NK-92 treated with Interleukin-12 subunit alpha and Interleukin-12 subunit beta, amount 100 ng/mL, for 24 hours (cell line): Measurements from ENCODE around the gene ZFP69B.
"Not testable (repeated sequence)": the region's sequence is repeated elsewhere in the genome, so short reads cannot be mapped to it uniquely, and the experiment has no call there.

Experiments used
- DNase-seq: peaks from one replicate; lab custom pipeline; 2025; lab: John Stamatoyannopoulos, UW

Gene ZFP69B

GRCh38 chr1:40435876-40436275, 14.4 kb upstream of the ZFP69B start:
- no peak for DNase-seq

DNA sequence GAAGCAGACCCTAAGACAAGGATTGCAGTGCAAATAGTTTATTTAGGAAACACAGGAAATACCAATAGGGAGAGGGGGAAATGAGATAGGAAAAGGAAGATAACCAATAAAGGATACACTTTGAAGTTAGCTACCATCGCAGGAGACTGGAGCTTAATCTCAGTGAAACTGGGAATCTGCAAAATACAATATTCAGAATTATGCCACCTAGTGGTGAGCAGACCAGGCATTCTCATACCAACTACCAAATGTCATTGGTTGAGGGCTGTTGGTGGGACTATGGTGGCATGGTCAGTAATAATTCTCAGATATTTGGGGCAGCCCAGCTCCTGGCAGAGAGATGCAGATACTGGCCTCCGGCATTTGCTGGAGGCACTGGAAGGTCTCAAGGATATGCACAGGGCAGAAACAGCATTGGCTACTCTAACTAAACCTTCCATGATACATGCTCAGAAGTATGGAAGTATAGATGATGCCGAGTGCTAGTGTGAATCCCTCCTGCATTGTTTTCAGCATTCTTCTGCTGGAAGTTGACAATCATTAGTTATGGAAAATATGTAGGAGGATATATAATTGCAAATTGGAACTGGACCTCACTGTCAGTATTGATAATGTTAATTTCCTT, 11.8 kb upstream of the ZFP69B start:
- no peak for DNase-seq

DNA sequence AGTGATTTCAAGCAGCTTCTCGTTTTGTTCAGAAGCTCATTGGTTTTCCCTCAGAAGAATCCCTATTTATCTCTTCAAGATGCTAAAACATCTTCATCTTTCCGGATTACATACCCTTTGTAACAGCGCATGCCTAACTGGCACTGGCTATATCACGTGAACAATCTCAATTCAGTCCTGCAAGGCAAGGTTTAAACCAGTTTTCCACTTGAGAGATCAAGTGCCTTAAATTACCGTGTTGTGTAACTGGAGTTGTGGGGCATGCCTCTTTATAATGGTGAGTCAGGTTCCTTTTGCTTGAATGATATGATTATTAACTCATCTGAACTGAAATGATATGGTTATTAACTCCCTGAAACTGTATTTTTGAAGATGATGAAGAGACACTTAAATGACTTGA, 11.0 kb upstream of the ZFP69B start:
- DNase-seq: no peak

GRCh38 chr1:40450495-40451237, 390 bp downstream of the ZFP69B start:
- no peak for DNase-seq

GRCh38 chr1:40451238-40451585, 936 bp downstream of the ZFP69B start:
- no peak for DNase-seq

DNA sequence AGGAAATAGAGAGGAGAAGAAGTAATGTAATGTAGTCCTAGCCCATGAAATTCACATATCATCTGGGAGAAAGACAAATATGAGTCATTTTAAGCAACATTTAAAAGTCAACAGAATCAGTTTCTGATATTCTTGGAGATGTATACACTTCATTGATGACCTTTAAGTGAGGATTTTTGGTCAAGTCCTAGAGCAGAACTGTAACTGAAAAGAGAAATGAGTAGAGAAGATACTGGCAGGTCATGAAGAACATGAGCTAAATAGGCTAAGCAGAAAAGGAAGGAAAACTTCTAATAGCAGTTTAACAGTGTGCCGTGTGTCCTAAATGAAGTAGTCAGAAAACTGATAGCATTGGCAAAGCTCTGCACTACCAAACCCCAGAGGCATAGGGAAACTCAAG, 4.6 kb downstream of the ZFP69B start:
- DNase-seq: no peak

- no peak for DNase-seq
These were observed 12.8 kb downstream of the ZFP69B start for GRCh38 chr1:40462956-40463590.

GRCh38 chr1:40469327-40469726, 19.1 kb downstream of the ZFP69B start:
- no peak for DNase-seq

DNA sequence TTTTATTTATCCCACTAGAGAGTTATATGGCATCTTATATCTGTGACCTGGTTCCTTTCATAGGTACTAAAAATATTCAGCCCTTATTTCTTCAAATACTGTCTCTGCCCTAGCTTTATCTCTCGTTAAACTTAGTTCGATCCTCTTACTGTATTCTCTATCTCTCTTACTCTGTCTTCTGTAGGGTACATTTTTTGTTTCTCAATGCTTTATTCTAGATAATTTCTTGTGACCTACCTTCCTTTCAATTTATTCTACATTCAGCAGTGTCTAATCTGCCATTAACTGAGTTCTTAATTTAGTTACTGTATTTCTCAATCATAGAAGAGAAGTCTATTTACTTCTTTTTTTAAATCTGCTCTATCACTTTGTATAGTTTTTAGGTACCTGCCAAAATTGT, 25.0 kb downstream of the ZFP69B start:
- DNase-seq: no peak

DNA sequence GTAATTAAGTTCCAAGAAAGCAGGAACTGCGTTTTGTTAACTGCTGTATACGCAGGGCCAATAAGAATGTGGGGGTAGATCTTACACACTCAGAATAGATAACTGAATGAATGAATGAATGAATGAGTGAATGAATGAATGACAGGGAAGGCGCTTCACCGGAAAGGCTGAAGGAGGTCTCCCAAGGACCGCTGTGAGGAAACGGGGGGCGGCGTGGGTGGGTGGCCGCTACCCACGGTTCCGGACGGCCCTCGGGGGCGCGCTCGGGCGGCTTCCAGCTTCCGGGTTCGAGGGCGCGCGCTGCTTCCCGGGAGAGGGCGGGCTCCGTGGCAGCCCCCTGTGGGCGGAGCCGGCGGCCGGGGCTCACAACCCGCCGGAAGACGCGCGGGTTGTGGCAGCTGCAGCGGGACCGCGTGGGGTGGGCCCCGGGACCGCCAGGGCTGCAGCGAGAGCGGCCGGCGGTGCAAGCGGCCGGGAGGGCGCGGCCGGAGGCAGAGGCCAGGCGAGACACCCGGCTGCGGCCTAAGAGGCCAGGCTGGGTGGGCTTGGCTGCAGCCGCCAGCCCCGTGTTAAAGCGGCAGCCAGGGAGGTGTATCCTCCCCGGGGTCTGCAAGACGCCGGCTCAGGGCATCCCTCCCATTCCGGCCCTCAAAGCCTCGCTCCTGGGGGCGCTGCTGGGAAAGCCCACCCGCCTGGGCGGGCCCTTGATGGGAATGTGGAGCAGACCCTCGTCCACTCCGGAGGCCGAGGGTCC, 26.8 kb downstream of the ZFP69B start, which contains the start of gene ZFP69:
Gene ZFP69 (plus strand): TSS at position 367 of the 754 bp plus-strand sequence. CDS start 2,072 bp downstream, outside the sequence.
- DNase-seq: peak; percentile 72

DNA sequence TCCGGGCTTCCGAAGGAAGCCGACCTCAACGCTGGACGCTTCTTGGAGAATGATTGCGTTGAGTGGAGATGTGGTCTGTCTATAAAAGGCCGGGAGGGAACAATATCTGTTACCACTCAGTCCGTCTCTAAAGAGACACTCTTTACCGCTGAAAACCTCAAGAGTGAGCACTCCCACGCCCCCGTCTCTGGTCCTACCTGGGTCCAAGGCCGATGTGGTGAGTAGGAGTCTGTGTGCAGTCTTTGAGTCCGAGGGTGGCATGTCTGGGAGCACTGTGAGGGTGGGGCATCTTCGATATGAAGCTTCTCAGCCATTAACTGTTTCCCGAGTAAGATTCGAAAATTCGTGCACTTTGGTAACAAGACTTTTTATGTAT, 27.4 kb downstream of the ZFP69B start:
- DNase-seq: no peak

DNA sequence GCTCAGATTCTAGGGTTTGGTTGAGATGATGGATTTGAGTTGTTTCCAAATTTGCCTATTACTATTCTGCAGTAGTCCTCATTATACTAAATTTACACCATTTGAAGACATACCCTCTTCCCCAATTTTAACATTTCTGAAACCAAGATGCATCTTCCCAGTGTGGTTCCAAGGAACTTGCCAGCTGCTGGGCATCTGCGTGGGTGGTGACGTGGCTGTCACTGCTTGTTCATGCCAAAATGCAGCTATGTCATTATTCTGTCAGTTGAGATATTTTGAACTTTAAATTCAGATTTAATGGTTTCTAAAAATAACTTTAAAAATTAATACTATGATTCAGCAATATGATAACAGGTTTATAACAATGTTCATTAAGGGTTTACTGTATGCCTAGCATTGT, 28.0 kb downstream of the ZFP69B start:
- DNase-seq: no peak

GRCh38 chr1:40479156-40479555, 28.9 kb downstream of the ZFP69B start:
- DNase-seq: no peak

DNA sequence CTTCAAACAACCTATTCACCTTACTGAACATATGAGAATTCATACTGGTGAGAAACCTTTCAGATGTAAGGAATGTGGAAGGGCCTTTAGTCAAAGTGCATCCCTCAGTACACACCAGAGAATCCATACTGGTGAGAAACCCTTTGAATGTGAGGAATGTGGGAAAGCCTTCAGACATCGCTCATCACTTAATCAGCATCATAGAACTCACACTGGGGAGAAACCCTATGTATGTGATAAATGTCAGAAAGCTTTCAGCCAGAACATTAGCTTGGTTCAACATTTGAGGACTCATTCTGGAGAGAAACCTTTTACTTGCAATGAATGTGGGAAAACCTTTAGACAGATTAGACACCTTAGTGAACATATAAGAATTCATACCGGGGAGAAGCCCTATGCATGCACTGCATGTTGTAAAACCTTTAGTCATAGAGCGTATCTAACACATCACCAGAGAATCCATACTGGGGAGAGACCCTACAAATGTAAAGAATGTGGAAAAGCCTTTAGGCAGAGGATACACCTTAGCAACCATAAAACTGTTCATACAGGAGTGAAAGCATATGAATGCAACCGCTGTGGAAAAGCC, 45.1 kb downstream of the ZFP69B start:
- DNase-seq: no peak

GRCh38 chr1:40502651-40503050, 52.4 kb downstream of the ZFP69B start:
- not testable (repeated sequence) for DNase-seq

DNA sequence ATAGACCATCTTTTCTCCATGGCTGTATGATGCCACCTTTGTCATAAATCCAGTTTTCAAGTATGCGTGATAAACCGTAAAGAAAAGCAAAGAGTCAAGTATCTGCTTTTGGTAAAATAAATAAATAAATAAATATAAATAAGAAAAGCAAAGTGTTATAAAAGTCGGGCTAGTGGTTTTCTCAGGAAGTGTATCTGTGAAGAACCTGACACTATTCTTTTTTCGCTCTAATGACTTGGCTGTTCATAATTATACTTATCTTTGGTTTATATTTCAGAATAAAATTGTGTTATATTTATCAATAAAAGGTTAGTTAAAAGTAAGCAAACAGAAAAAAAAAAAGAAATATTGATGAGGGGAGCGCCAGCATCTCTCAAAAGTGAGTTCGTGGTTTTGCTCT, 57.7 kb downstream of the ZFP69B start:
- no peak for DNase-seq

- DNase-seq: peak; percentile 65
These were observed 58.4 kb downstream of the ZFP69B start, which contains the start of gene EXO5 for GRCh38 chr1:40508375-40509341. TSS of gene EXO5 (plus strand) at chr1:40508767. CDS start at chr1:40514545, 5,778 bp downstream.
